Brain microvascular endothelial cell (primary cell): Measurements from ENCODE around the gene TKFC.

Experiments used
- DNase-seq: peaks from one replicate; pipeline ENCODE4 v3.0.0-alpha.2; 2020
- H3K27ac ChIP-seq: fragments of 250-450 bp; sonication (Bioruptor Pico); 2 replicates; pipeline ENCODE4 v1.5.1; 2020; ENCODE audit warnings: mild to moderate bottlenecking, moderate library complexity
- H3K27me3 ChIP-seq: fragments of 250-450 bp; sonication (Bioruptor Pico); replicated peaks from 2 replicates; pipeline ENCODE4 v1.5.1; 2020; ENCODE audit warnings: mild to moderate bottlenecking
- H3K36me3 ChIP-seq: fragments of 250-450 bp; sonication (Bioruptor Pico); replicated peaks from 2 replicates; pipeline ENCODE4 v1.5.1; 2020; ENCODE audit warnings: mild to moderate bottlenecking
- H3K4me3 ChIP-seq: 2 replicates; pipeline ENCODE4 v1.5.1; 2011; ENCODE audit warnings: low read depth, mild to moderate bottlenecking, control low read depth, low read length, moderate library complexity
- CTCF ChIP-seq: IDR thresholded peaks from 2 replicates; pipeline ENCODE4 v1.5.1; 2011; ENCODE audit warnings: low read depth, mild to moderate bottlenecking, moderate library complexity, low read length, control low read depth, inconsistent platforms; ENCODE audit errors: missing control alignments
- in situ Hi-C: cut with HindIII; loops from 2 replicates; pipeline ENCODE4 v1.10.0; 2017; ENCODE audit warnings: low sequenced_read_pairs, low pct_ligation_motif_present

TKFC gene

GRCh38 chr11:61328351-61328750 is 4.7 kb upstream of the TKFC start:
- no peak overlapping the region for H3K4me3 ChIP-seq
- H3K27ac ChIP-seq, result no peak overlapping the region
- DNase-seq, result no peak
- no peaks in the 10 kb centered on the region for H3K27me3 ChIP-seq
- in situ Hi-C loops, result no loop called here
- H3K36me3 ChIP-seq, result peaks cover 44% of the 10 kb centered on the region
- no peak for TF ChIP-seq CTCF

GRCh38 chr11:61329871-61330270 is 3.2 kb upstream of the TKFC start:
- in situ Hi-C loops, result no loop called here
- peaks cover 33% of the 10 kb centered on the region for H3K36me3 ChIP-seq
- no peak overlapping the region for H3K4me3 ChIP-seq
- no peak for TF ChIP-seq CTCF
- no peaks in the 10 kb centered on the region for H3K27me3 ChIP-seq
- no peak for DNase-seq
- no peak overlapping the region for H3K27ac ChIP-seq

GRCh38 chr11:61331651-61332050 is 1.4 kb upstream of the TKFC start:
- in situ Hi-C loops, result no loop called here
- no peak for DNase-seq
- no peak for TF ChIP-seq CTCF
- Histone ChIP-seq H3K27ac (no peak overlapping the region), H3K36me3 (peaks cover 18% of the 10 kb centered on the region), H3K27me3 (no peaks in the 10 kb centered on the region), H3K4me3 (peak overlapping the region; percentile 93)

- peak overlapping the region; percentile 93 for H3K4me3 ChIP-seq
- peak overlapping the region; percentile 91 for H3K27ac ChIP-seq
- H3K36me3 ChIP-seq, result peaks cover 12% of the 10 kb centered on the region
- peak; percentile 34 for TF ChIP-seq CTCF
- H3K27me3 ChIP-seq, result no peaks in the 10 kb centered on the region
- peak; percentile 15 for DNase-seq
- in situ Hi-C loops, result no loop called here
Measured at GRCh38 chr11:61332281-61332796, 689 bp upstream of the TKFC start.

GRCh38 chr11:61333550-61334433 is 764 bp downstream of the TKFC start:
- in situ Hi-C loops, result no loop called here

More at GRCh38 chr11:61333550-61334433, 764 bp downstream of the TKFC start:
- Histone ChIP-seq H3K27me3 (no peaks in the 10 kb centered on the region), H3K27ac (peak overlapping the region; percentile 91), H3K36me3 (peaks cover 6% of the 10 kb centered on the region), H3K4me3 (peak overlapping the region; percentile 93)
- no peak for DNase-seq
- no peak for TF ChIP-seq CTCF
